Stimulated activated CD4-positive, alpha-beta T cell treated with anti-CD3 and anti-CD28 coated beads, Interleukin-2, amount 100 ng/mL, for 4 hours (primary cell): ENCODE data around the gene RPGRIP1L.
A peak's percentile ranks its signal among the peaks of the same experiment; 100 is the strongest.

Experiments used
- DNase-seq: peaks from one replicate; pipeline ENCODE4 v3.0.0-alpha.2; 2020; ENCODE audit warnings: low read depth

RPGRIP1L gene

GRCh38 chr16:53600616-53601015 is 103.0 kb downstream of the RPGRIP1L start:
- no peak for DNase-seq

- no peak for DNase-seq
Observed at GRCh38 chr16:53600126-53600525, 103.5 kb downstream of the RPGRIP1L start.

GRCh38 chr16:53599548-53599947 is 104.1 kb downstream of the RPGRIP1L start:
- no peak for DNase-seq

- DNase-seq: no peak
Observed at GRCh38 chr16:53598511-53599275, 105.0 kb downstream of the RPGRIP1L start.

GRCh38 chr16:53597776-53598175 is 105.9 kb downstream of the RPGRIP1L start:
- no peak for DNase-seq

- no peak for DNase-seq
Observed at GRCh38 chr16:53588081-53588648, 115.5 kb downstream of the RPGRIP1L start.

GRCh38 chr16:53583401-53583800 is 120.3 kb downstream of the RPGRIP1L start:
- DNase-seq: no peak

GRCh38 chr16:53581784-53582183 is 121.9 kb downstream of the RPGRIP1L start:
- DNase-seq: no peak

- DNase-seq: no peak
Observed at GRCh38 chr16:53580038-53580802, 123.4 kb downstream of the RPGRIP1L start.

GRCh38 chr16:53576904-53577303 is 126.8 kb downstream of the RPGRIP1L start:
- DNase-seq: no peak

GRCh38 chr16:53576210-53576609 is 127.4 kb downstream of the RPGRIP1L start:
- DNase-seq: no peak

- no peak for DNase-seq
Observed at GRCh38 chr16:53571763-53572162, 131.9 kb downstream of the RPGRIP1L start.

- no peak for DNase-seq
Observed at GRCh38 chr16:53566552-53567245, 137.0 kb downstream of the RPGRIP1L start.

- DNase-seq: no peak
Observed at GRCh38 chr16:53565296-53565863, 138.3 kb downstream of the RPGRIP1L start.

- no peak for DNase-seq
Observed at GRCh38 chr16:53563426-53563825, 140.2 kb downstream of the RPGRIP1L start.

GRCh38 chr16:53561101-53561888 is 142.4 kb downstream of the RPGRIP1L start:
- no peak for DNase-seq

- DNase-seq: no peak
Observed at GRCh38 chr16:53559270-53559951, 144.2 kb downstream of the RPGRIP1L start.

GRCh38 chr16:53558710-53559109 is 144.9 kb downstream of the RPGRIP1L start:
- DNase-seq: no peak

- no peak for DNase-seq
Observed at GRCh38 chr16:53556521-53556920, 147.1 kb downstream of the RPGRIP1L start.

- peak; percentile 31 for DNase-seq
Observed at GRCh38 chr16:53549970-53550690, 153.5 kb downstream of the RPGRIP1L start.
